SIG-M5 treated with dmso at 0.1 percent for 504 hours (cell line): ENCODE measurements around the gene B9D2.
"Not testable (repeated sequence)": the region's sequence is repeated elsewhere in the genome, so short reads cannot be mapped to it uniquely, and the experiment has no call there.

ENCODE experiments used
- DNase-seq: peaks from one replicate; lab custom pipeline; 2025; ENCODE audit not compliant: unreplicated experiment; lab: John Stamatoyannopoulos, UW

The B9D2 gene

DNA sequence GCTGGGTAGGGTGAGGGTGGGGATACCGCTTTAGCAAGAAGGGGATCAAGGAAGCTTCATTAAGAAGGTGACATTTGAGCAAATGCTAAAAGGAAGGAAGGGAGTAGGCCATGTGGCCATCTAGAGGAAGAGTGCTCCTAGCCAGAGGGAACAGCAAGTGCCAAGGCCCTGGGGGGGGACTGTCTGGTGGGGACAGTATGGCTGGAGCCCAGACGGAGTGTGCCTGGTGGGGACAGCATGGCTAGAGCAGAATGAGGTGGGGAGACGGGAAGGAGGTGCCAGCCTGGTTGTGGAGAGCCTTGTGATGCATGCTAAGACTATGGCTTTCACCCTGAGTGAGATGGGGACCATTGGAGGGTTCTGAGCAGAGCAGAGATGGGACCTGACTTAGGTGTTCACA is 8.1 kb downstream of the B9D2 start:
- DNase-seq: no peak

DNA sequence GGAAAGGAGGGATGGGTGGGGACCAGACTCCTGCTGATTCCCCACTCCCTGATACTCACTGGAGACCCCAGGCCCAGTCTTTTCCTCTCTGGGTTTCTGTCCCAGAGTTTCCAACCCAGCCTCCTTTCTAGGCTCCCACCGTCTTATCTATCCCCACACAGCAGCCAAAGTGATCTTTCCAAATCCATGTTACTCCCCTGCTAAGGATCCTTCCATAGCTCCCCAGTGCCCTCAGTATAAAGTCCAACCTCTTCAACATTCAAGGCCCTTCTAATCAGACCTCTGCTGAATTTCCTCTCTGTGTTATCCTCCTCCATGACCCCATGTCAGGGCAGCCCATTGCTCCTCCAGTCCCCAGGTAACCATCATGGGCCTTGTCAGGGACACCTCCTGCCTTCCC is 8.9 kb downstream of the B9D2 start:
- no peak for DNase-seq

DNA sequence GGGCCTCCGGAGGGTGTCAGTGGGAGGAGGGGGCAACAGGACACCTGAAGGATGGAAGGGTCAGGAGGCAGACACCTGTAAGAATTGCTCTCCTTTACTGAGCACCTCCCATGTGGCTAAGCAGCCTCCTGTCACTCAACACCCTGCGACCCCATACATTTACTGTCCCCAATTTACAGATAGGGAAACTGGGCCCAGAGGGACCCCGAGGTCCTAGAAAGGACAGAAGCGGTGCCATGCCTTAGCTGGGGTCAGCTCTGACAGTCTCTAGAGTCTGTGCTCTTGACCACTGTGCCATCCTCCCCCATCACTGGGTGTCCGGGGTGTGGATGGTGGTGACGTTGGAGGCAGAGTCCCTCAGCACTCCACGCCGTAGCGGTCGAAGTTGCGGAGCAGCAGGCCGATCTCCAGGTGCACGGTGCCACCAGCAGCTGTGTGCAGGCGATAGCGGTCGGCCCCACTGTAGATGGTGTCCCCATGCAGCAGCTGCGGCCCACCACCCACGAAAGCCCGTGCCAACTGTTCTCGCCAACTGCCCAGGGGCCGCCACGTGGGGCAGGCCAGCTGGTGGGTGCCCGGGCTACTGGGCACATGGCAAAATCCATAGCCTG is 9.5 kb downstream of the B9D2 start:
- no peak for DNase-seq

DNA sequence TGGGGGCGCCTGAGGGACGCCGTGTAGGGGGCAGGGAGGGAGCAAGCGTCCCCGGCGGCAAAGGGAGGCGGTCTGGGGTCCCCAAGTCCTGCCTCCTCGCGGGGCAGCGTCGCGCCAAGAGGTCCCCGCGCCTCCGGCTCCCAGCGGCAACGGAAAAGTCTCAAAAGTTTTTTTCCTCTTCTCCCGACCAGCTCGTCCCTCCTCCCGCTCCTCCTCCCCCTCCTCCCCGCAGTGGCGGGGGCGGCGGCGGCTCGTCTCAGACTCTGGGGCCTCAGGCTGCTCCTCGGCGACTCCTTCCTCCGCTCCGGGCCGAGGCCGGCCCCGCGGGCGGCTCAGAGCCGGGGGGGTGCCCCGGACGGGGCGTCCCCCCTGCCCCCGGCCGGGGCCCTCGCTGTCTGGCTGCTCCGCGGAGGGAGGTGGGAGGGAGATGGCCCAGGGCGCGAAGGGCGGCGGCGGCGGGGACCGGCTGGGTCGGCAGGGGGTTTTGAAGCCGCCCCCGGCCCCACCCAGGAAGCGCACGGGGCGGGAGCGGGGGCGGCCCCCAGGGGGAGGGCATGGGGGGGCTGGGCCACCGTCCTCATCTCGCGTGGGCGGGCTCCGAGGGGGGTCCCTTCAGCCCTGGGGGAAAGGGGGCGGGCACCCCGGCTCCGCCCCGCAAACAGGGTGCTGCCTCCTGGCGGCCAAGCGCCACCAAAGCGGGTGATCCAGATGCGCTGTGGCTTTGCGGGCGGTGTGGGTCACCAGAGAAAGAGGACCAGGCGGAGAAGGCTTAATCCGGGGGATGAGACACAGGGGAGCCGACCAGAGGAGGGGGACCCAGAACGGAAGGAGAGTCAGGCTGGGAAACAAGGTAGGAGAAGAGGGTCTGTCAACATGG is 10.2 kb downstream of the B9D2 start, which contains the start of gene TGFB1:
Gene TGFB1 (minus strand): TSS at position 457 of the 877 bp plus-strand sequence. CDS start 878 bp downstream, outside the sequence.
- DNase-seq: peak; percentile 73

DNA sequence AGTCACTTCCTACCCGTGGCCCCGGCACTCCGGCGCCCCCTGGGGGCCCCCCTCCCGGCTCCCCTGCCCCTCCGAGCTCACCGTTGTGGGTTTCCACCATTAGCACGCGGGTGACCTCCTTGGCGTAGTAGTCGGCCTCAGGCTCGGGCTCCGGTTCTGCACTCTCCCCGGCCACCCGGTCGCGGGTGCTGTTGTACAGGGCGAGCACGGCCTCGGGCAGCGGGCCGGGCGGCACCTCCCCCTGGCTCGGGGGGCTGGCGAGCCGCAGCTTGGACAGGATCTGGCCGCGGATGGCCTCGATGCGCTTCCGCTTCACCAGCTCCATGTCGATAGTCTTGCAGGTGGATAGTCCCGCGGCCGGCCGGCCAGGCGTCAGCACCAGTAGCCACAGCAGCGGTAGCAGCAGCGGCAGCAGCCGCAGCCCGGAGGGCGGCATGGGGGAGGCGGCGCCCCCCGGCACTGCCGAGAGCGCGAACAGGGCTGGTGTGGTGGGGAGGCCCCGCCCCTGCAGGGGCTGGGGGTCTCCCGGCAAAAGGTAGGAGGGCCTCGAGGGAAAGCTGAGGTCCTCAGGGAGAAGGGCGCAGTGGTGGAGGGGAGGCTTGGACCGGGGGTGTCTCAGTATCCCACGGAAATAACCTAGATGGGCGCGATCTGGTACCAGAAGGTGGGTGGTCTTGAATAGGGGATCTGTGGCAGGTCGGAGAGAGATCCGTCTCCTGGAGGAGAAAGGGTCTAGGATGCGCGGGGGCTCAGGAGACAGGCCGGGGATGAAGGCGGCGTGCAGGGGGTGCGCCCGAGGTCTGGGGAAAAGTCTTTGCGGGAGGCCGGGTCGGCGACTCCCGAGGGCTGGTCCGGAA is 11.1 kb downstream of the B9D2 start:
- DNase-seq: peak; percentile 71

DNA sequence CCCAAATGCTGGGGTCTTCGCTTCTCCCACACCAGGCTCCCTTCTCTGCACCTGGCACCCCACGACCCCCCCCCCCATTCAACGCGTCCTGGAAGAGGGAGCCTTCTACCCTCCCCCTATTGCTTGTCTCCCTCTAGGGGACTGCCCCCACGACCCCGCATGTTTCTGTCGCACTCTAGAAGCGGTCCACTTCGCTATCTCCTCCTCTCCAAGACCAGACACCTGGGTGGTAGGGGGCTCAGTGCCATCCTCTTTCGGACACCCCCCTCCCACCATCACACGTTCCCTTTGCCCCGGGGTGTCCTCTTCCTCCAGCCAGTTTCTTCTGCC is 11.7 kb downstream of the B9D2 start:
- DNase-seq: no peak

DNA sequence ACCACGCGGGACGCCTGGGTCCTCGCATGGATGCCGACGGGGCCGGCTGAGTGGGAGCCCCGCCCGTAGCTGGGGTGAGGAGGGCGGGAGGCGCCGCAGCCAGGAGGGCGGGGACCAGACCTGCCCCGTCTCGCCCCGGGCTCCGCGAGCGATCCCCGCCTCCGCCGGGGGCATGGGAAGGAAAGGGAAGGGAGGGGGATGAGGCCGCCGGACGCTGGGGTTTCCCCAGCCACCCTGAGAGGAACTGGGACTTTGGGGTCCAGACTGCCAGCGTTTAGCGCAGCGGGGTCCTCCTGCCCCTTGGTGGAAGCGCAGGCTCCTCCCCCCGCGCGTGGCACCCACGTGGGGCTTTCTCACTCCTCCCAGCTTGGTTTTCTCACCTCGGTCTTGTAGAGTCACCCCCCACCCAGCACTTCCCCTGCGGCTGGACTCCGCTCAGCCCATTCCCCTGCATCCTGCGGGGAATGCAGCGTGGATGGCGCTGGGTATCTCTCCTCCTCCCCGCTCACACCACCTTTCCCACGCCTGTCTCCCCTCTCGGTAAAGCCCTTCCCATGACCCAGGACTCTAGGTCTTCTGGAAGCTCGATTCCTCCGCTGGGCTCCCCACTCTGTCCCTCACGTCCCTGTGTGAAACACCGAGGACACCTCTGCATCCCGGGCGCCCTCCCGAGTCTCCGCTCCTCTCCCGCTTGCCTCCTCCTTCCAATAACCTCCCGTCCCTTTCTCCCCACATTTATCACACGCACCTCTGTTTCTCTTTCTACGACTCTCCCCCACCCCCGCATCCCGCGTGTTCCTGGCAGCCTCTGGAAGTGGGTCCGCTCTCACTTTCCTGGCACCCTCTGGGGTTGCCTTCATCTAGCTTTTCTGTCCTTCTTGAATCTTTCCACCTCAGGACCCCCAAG is 12.4 kb downstream of the B9D2 start:
- peak; percentile 62 for DNase-seq

DNA sequence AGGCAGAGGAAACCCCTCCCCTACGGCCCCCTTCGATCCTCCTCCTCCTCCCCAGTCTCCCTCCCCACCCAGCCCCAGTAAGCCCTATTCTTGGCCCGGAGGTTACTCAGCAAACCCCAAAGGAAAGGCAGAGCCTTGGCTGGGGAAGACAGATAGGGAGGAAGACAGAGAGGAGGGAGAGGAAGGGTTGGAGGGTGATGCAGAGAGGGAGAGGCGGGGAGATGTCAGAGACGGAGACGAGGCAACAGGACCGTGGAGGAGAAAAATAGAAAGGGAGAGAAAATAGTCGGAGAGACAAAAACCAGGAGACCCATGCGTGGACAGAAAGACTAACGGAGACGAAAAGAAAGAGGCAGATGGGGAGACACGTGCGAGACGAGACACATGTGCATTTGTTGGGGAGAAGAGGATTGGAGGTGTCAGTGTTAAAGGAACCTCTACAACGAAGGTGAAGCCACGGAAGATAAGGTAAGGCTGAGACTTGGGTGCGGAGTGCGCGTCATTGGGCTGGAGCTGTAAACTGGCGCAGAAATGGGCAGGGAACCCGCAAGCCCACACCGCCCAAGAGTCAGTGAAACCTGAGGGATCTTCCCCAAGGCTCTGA is 13.1 kb downstream of the B9D2 start:
- no peak for DNase-seq

DNA sequence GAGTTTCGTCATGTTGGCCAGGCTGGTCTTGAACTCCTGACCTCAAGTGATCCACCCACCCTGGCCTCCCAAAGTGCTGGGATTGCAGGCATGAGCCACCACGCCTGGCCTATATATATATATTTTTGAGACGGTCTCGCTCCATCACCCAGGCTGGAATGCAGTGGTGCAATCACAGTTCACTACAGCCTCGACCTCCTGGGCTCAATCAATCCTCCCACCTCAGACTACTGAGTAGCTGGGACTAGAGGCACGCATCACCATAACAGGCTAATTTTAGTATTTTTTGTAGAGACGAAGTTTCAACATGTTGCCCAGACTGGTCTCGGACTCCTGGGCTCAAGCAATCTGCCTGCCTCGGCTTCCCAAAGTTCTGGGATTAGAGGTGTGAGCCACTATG is 17.0 kb downstream of the B9D2 start:
- not testable (repeated sequence) for DNase-seq

DNA sequence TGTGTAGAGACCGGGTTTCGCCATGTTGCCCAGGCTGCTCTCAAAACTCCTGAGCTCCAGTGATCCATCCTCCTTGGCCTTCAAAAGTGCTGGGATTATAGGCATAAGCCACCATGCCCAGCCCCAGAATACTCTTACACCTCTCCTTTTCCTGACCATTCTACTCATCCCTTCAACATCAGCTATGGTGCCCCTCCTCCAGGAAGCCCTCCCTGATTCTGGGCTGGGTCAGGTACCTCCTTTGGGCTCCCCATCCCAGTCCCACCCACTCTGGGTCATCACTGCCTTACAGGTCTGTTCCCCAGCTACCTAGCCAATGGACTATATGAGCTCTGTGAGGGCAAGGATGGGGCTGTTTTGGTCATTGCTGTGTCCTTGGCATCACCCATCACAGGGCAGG is 19.8 kb downstream of the B9D2 start:
- no peak for DNase-seq

DNA sequence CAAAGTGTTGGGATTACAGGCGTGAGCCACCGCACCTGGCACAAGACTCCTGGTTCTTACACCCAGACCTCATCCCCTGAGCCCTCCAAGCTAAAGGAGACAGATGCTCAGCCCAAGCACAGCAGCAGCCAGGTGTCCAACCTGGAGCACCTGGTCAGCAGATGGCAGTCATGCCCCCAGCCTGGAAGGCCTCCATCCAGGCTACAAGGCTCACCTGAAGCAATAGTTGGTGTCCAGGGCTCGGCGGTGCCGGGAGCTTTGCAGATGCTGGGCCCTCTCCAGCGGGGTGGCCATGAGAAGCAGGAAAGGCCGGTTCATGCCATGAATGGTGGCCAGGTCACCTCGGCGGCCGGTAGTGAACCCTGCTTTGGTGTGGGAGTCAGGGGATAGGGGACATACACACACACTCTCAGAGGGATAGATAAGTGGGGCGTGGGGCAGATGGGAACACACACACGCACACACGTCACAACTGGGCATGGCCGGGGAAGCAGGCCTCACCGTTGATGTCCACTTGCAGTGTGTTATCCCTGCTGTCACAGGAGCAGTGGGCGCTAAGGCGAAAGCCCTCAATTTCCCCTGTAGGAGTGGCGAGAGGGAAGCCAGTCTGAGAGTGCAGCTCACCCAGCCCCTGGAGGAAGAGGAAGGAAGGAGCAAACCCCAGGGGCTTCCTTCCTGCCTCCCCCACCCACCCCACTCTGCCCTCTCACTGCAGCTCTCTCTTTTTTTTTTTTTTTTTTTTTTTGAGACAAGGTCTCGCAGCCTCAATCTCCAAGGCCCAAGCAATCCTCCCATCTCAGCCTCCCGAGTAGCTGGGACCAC is 22.1 kb downstream of the B9D2 start:
- DNase-seq: no peak

DNA sequence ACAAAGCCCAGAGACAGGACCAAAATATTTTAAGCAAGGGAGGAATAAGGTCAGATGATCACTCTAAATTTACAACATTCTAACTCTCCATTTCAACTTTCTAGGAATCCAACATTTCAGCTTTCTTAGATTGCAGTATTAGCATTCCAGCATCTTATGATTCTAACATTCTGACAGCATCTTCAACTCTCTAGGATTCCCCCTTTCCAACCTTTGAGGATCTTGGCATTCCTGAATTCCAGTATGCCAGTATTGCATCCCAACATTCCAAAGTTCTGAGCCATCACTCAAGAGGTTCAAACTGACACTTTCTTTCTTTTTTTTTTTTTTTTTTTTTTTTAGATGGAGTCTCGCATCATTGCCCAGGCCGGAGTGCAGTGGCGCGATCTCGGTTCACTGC is 24.0 kb downstream of the B9D2 start:
- DNase-seq: no peak

DNA sequence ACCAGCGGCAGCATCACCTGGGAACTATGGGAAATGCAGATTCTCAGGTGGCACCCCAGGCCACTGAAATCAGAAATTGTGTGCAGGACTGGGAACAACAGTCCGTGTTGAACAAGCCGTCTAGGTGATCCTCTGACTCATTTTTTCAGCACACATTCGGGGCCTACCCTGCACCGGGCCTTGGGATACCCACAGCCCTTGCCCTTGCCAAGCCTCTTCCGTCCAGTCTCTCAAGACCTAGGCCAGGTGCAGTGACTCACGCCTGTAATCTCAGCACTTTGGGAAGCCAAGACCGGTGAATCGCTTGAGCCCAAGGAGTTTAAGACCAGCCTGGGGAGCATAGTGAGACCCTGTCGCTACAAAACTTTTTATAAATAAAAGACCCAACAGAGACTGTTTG is 28.5 kb downstream of the B9D2 start:
- DNase-seq: no peak

DNA sequence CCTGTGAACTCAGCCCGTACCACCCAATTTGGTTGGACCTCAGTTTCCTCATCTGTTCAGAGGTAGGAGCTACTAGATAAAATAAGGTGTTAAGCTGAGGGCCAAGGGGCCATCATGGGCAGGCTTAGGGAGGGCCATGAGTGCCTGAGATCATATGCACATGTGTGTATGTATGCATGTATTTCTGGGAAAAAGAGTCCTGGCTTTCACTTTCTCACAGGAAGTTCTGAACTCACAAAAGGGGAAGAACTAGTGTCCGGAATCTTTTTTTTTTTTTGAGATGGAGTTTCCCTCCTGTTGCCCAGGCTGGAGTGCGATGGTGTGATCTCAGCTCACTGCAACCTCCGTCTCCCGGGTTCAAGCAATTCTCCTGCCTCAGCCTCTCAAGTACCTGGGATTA is 29.2 kb downstream of the B9D2 start:
- no peak for DNase-seq

DNA sequence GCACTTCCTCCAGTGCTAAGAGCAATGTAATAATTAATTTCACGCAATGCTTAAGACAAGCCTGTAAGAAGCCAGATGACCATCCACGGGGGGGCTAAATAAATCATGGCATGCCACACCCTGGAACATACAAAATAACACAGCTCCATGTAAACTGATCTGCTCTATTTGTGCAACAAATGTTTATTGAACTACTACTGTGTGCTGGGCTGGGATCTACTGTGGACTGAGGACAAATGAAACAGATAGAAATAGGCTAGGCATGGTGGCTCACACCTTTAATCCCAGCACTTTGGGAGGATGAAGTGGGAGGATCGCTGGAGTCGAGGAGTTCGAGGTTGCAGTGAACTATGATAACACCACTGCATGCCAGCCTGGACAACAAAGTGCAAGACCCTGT is 31.5 kb downstream of the B9D2 start:
- DNase-seq: no peak

DNA sequence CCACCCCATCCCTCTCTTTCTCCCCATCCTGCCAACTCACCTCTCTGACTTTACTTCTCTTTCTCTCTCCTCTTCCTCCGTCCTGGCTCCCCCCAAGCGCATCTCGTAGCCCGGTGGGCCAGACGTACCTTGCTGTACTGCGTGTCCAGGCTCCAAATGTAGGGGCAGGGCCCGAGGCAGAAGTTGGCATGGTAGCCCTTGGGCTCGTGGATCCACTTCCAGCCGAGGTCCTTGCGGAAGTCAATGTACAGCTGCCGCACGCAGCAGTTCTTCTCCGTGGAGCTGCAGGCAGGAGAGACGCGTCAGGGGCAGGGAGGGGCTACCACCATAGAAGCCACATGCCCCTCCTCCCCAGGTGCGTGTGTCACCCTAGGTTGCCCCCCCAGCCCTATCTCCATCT is 31.9 kb downstream of the B9D2 start:
- DNase-seq: no peak

DNA sequence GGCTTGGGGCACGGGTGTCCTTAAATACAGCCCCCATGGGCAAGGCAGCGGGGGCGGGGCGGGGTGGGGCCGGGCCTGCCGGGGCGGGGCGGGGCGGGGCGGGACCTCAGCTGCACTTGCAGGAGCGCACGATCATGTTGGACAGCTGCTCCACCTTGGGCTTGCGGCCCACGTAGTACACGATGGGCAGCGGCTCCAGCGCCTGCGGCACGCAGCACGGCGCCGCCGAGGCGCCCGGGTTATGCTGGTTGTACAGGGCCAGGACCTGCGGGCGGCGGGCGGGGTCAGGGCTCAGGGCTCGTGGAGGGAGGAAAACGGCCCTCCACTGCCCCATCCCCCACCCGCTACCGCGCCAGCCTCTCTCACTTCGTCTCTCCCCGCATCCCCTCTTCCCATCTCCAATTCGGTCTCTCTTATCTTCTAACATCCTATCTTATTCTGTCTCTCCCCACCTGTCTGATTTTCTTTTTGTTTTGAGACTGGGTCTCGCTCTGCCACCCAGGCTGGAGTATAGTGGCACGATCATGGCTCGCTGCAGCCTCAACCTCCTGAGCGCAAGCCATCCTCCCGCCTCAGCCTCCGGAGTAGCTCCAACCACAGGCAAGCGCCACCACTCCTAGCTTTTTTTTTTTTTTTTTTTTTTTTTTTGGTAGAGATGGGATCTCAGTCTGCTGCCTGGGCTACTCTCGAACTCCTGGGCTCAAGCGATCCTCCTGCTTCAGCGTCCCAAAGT is 32.8 kb downstream of the B9D2 start:
- no peak for DNase-seq

DNA sequence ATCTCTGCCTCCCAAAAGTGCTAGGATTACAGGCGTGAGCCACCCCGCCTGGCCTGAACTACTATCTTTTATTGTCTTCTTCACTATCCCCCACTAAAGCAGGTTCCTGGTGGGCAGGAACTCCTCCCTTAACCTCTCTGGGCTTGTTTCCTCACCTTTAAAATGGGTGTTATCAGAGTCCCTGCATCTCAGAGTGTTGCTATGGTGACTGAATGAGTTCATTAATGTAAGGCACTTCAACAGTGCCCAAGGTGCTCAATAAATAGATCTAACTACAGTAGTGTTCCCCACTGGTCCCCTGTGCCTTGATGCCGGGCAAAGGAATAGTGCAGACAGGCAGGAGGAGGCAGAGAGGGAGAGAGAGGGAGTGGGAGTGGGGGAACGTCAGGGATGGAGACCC is 33.5 kb downstream of the B9D2 start:
- DNase-seq: no peak

DNA sequence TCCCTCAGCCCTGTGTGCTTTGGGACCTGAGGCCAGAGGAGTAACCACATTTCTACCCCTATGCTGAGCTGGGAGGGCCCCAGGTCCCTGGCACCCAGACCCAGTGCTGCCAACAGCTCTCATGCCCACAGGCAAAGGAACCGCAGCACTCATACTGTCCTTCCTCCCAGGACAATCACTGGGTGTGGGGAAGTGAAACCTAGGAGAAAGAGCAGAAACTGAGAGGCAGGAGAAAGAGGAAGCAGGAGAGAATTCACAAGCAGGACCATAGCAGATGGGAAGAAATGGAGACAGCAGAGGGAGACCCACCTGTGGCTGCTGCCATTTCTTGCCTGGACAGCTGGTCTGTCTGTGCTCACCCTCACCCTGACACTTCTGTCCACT is 35.1 kb downstream of the B9D2 start:
- DNase-seq: peak; percentile 89
